HEK293 (cell line): ENCODE results near the gene PRCD.
A peak's percentile ranks its signal among the peaks of the same experiment; 100 is the strongest.

Source experiments
- CTCF ChIA-PET: fragments of 350-600 bp; formaldehyde crosslinking; extraction: SDS; loops from one replicate; lab custom pipeline; 2021; ENCODE audit warnings: antibody characterized with exemption; lab: Yijun Ruan, JAX
- POLR2A ChIA-PET: fragments of 300-600 bp; formaldehyde crosslinking; extraction: SDS; loops from one replicate; lab custom pipeline; 2020; ENCODE audit warnings: antibody characterized with exemption, inconsistent platforms; lab: Yijun Ruan, JAX
- H3K27ac ChIP-seq: fragments of 200-500 bp; sonication (Bioruptor generic); 2 replicates; pipeline ENCODE4 v1.5.1; 2014; ENCODE audit warnings: low read depth, low read length, control low read depth, inconsistent platforms; ENCODE audit errors: extremely low read depth
- H3K36me3 ChIP-seq, 2 experiments: fragments of 200-500 bp in 1 of 2; sonication (Bioruptor generic) in 1 of 2; 1 replicate in 1 of 2; 2 replicates in 1 of 2; pipeline ENCODE4 v1.5.1; 2014 to 2017; ENCODE audit warnings: inconsistent platforms in 2 of 2, low read length in 2 of 2; ENCODE audit not compliant: control insufficient read depth in 2 of 2, insufficient read depth in 1 of 2
- H3K4me1 ChIP-seq: fragments of 200-500 bp; sonication (Bioruptor generic); 2 replicates; pipeline ENCODE4 v1.5.1; 2014; ENCODE audit warnings: mild to moderate bottlenecking, low read length, inconsistent platforms; ENCODE audit not compliant: control insufficient read depth, insufficient read depth
- H3K4me3 ChIP-seq: 2 replicates; pipeline ENCODE4 v1.5.1; 2011; ENCODE audit warnings: low read depth, mild to moderate bottlenecking, control low read depth, low read length, moderate library complexity
- H3K9me3 ChIP-seq: fragments of 200-500 bp; sonication (Bioruptor generic); 2 replicates; pipeline ENCODE4 v1.5.1; 2014; ENCODE audit warnings: low read depth, low read length, inconsistent platforms; ENCODE audit not compliant: control insufficient read depth, insufficient read depth
- RBAK ChIP-seq: fragments of 450-650 bp; formaldehyde crosslinking; IDR thresholded peaks from 2 replicates; pipeline ENCODE4 v1.5.1; 2016; ENCODE audit warnings: missing biosample characterization, missing genetic modification characterization
- SCRT1 ChIP-seq: fragments of 450-650 bp; formaldehyde crosslinking; IDR thresholded peaks from 2 replicates; pipeline ENCODE4 v1.5.1; 2016; ENCODE audit warnings: missing biosample characterization, missing genetic modification characterization, borderline replicate concordance
- SETDB1 ChIP-seq: IDR thresholded peaks from one replicate; pipeline ENCODE4 v1.6.1; 2017; ENCODE audit warnings: mild to moderate bottlenecking, low read length, moderate library complexity, mixed read lengths; ENCODE audit not compliant: insufficient read length
- WT1 ChIP-seq: fragments of 450-650 bp; formaldehyde crosslinking; IDR thresholded peaks from 2 replicates; pipeline ENCODE4 v1.5.1; 2016; ENCODE audit warnings: missing biosample characterization, missing genetic modification characterization
- ZBTB17 ChIP-seq: fragments of 450-650 bp; formaldehyde crosslinking; IDR thresholded peaks from 2 replicates; pipeline ENCODE4 v1.5.1; 2016; ENCODE audit warnings: missing biosample characterization, missing genetic modification characterization
- ZBTB48 ChIP-seq: fragments of 450-650 bp; formaldehyde crosslinking; IDR thresholded peaks from 2 replicates; pipeline ENCODE4 v1.5.1; 2016; ENCODE audit warnings: missing biosample characterization, missing genetic modification characterization
- ZBTB7A ChIP-seq: fragments of 450-650 bp; formaldehyde crosslinking; IDR thresholded peaks from 2 replicates; pipeline ENCODE4 v1.5.1; 2016; ENCODE audit warnings: low read depth, missing biosample characterization, missing genetic modification characterization
- ZBTB8A ChIP-seq: fragments of 450-650 bp; formaldehyde crosslinking; IDR thresholded peaks from 2 replicates; pipeline ENCODE4 v1.5.1; 2016; ENCODE audit warnings: missing biosample characterization, missing genetic modification characterization
- ZNF146 ChIP-seq: fragments of 450-650 bp; formaldehyde crosslinking; IDR thresholded peaks from 2 replicates; pipeline ENCODE4 v1.5.1; 2016; ENCODE audit warnings: missing biosample characterization, missing genetic modification characterization
- ZNF221 ChIP-seq: fragments of 450-650 bp; formaldehyde crosslinking; IDR thresholded peaks from 2 replicates; pipeline ENCODE4 v1.5.1; 2017; ENCODE audit warnings: missing biosample characterization, missing genetic modification characterization, borderline replicate concordance
- ZNF292 ChIP-seq: fragments of 450-650 bp; formaldehyde crosslinking; IDR thresholded peaks from 2 replicates; pipeline ENCODE4 v1.5.1; 2016; ENCODE audit warnings: low read depth, missing biosample characterization, missing genetic modification characterization, borderline replicate concordance
- ZNF335 ChIP-seq: fragments of 450-650 bp; formaldehyde crosslinking; conservative IDR thresholded peaks from 2 replicates; pipeline ENCODE4 v1.5.1; 2016; ENCODE audit warnings: missing biosample characterization, missing genetic modification characterization
- ZNF366 ChIP-seq: fragments of 450-650 bp; formaldehyde crosslinking; conservative IDR thresholded peaks from 2 replicates; pipeline ENCODE4 v1.5.1; 2016; ENCODE audit warnings: missing biosample characterization, missing genetic modification characterization
- ZNF394 ChIP-seq: fragments of 450-650 bp; formaldehyde crosslinking; IDR thresholded peaks from 2 replicates; pipeline ENCODE4 v1.5.1; 2016; ENCODE audit warnings: missing biosample characterization, missing genetic modification characterization, mild to moderate bottlenecking, moderate library complexity, borderline replicate concordance
- ZNF423 ChIP-seq: fragments of 450-650 bp; formaldehyde crosslinking; IDR thresholded peaks from 2 replicates; pipeline ENCODE4 v1.5.1; 2016; ENCODE audit warnings: missing biosample characterization, missing genetic modification characterization
- ZNF501 ChIP-seq: fragments of 450-650 bp; formaldehyde crosslinking; IDR thresholded peaks from 2 replicates; pipeline ENCODE4 v1.5.1; 2016; ENCODE audit warnings: missing biosample characterization, missing genetic modification characterization
- ZNF585B ChIP-seq: fragments of 450-650 bp; formaldehyde crosslinking; IDR thresholded peaks from 2 replicates; pipeline ENCODE4 v1.5.1; 2016; ENCODE audit warnings: missing biosample characterization, missing genetic modification characterization
- ZNF600 ChIP-seq: fragments of 450-650 bp; formaldehyde crosslinking; IDR thresholded peaks from 2 replicates; pipeline ENCODE4 v1.5.1; 2016; ENCODE audit warnings: missing biosample characterization, missing genetic modification characterization
- ZNF664 ChIP-seq: fragments of 450-650 bp; formaldehyde crosslinking; IDR thresholded peaks from 2 replicates; pipeline ENCODE4 v1.5.1; 2016; ENCODE audit warnings: missing biosample characterization, missing genetic modification characterization
- TF ChIP-seq, protein P1 (sequence below): fragments of 450-650 bp; formaldehyde crosslinking; IDR thresholded peaks from 2 replicates; pipeline ENCODE4; 2016; ENCODE audit warnings: missing biosample characterization, missing genetic modification characterization
- TF ChIP-seq, protein P2 (sequence below): IDR thresholded peaks from 2 replicates; pipeline ENCODE4 v1.6.1; 2011; ENCODE audit warnings: mild to moderate bottlenecking, low read depth, low read length, borderline replicate concordance
- TF ChIP-seq, protein P3 (sequence below): fragments of 450-650 bp; formaldehyde crosslinking; IDR thresholded peaks from 2 replicates; pipeline ENCODE4 v1.5.1; 2016; ENCODE audit warnings: missing biosample characterization, missing genetic modification characterization
- TF ChIP-seq, protein P4 (sequence below): fragments of 450-650 bp; formaldehyde crosslinking; IDR thresholded peaks from 2 replicates; pipeline ENCODE4 v1.5.1; 2016; ENCODE audit warnings: missing biosample characterization, missing genetic modification characterization

PRCD gene

DNA sequence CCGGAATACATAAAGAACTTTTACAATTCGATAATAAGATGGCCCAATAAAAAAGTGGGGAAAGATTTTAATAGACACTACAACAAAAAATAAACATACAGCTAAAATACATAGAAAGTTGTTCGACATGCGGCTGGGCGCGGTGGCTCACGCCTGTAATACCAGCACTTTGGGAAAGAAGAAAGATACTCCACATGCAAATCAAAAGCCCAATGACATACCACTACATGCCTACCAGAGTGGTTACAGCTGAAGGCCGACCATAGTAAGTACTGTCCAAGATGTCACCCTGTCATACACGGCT lies 9.3 kb downstream of the PRCD start:
- POLR2A ChIA-PET, result interaction anchor here (1.6 kb wide), 1 partner anchor 8 kb away, joined by 5 read pairs; no protein-coding TSS in a partner anchor
- CTCF ChIA-PET, result interaction anchor here (0.7 to 5.4 kb wide), 8 partner anchors 9 to 132 kb away, joined by 4 to 49 read pairs (median 7); no protein-coding TSS in a partner anchor
- H3K4me3 ChIP-seq, result no peak overlapping the region
- TF ChIP-seq ZNF664 (no peak), ZNF501 (tag by site-specific recombination) (no peak), ZNF292 (tag by site-specific recombination) (no peak), ZNF423 (tag by site-specific recombination) (no peak), ZBTB48 (tag by site-specific recombination) (no peak)
- no peak overlapping the region for H3K27ac ChIP-seq
- peaks cover 0 to 9% of the 10 kb centered on the region in 2 experiments; a peak in 2 of 3 replicates for H3K36me3 ChIP-seq
- H3K9me3 ChIP-seq, result no peaks in the 10 kb centered on the region
- H3K4me1 ChIP-seq, result peaks cover 21% of the 10 kb centered on the region

DNA sequence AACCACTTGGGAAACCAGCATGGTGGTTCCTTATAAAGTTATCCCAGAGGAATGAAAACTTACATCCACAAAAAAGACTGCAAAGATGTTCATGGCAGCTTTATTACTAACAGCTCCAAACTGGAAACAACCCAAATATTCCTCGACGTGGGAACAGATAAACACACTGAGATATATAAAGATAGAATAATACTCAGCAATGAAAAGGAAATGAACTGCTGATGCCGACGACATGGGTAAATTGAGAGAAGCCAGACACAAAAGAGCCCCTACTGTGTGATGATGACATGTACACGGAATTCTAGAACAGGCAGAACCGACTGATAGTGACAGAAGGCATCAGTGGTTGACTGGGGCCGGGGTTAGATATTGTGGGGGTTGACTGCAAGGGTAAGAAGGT lies 9.7 kb downstream of the PRCD start:
- Histone ChIP-seq H3K27ac (no peak overlapping the region), H3K36me3 (peaks cover 0 to 9% of the 10 kb centered on the region in 2 experiments; a peak in 2 of 3 replicates), H3K4me1 (peaks cover 21% of the 10 kb centered on the region), H3K4me3 (no peak overlapping the region), H3K9me3 (no peaks in the 10 kb centered on the region)
- TF ChIP-seq ZNF600 (tag by site-specific recombination) (no peak), ZNF146 (tag by site-specific recombination) (peak; percentile 93)
- ChIA-PET POLR2A (interaction anchor here (1.6 kb wide), 1 partner anchor 8 kb away, joined by 5 read pairs; no protein-coding TSS in a partner anchor), CTCF (interaction anchor here (1.2 to 5.4 kb wide), 7 partner anchors 8 to 132 kb away, joined by 4 to 49 read pairs (median 7); no protein-coding TSS in a partner anchor)

DNA sequence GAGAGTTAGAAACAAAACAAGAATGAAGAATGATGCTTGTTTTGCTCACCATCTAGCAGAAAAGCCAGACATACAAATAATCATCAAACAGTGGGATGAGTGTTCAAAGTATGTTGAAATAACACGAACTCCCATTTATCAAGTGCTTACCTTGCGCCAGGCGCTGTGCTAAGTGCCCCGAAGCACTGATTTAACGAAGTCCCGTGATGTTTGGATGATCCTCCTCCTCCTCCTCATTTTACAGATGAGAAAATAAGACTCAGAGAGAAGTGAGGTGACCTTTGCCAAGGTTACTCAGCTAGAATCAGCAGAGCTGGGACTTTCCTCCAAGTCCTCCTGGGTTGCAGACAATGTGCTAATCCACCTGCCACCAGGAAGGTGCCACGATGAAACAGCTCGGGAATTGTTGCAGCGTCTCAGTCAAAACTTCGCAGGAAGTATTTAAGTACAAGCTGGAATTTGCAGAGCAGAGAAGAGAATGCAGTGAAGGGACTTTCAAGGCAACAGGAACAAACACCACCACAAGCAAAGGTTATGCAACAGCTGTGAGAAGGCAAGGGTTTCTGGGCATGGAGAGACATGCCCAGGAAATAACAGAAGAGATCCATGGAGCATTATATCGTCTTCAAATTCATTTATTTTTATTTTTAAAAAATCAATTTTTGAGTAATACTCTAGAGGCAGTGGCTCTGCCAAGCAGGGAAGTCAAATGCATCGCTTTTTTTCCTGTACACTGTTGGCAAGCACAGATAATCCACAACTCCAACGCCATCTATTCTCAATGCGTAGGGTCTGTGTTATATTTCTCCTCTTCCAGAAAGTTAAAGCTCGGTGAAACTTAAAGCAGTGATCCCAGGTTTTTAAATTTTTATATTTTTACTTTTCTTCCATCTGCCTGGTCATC lies 11.1 kb downstream of the PRCD start:
- Histone ChIP-seq H3K4me1 (peaks cover 21% of the 10 kb centered on the region), H3K27ac (peak overlapping the region; percentile 55), H3K4me3 (no peak overlapping the region), H3K9me3 (no peaks in the 10 kb centered on the region), H3K36me3 (peaks cover 0 to 3% of the 10 kb centered on the region in 2 experiments; a peak in 2 of 3 replicates)
- ChIA-PET CTCF (interaction anchor here (0.6 to 5.4 kb wide), 12 partner anchors 10 to 130 kb away, joined by 3 to 49 read pairs (median 4); no protein-coding TSS in a partner anchor), POLR2A (interaction anchor here (0.9 to 1.3 kb wide), 2 partner anchors 10 to 121 kb away, joined by 3 to 4 read pairs; no protein-coding TSS in a partner anchor)
- TF ChIP-seq SETDB1, result no peak
- TF ChIP-seq, protein P1, sequence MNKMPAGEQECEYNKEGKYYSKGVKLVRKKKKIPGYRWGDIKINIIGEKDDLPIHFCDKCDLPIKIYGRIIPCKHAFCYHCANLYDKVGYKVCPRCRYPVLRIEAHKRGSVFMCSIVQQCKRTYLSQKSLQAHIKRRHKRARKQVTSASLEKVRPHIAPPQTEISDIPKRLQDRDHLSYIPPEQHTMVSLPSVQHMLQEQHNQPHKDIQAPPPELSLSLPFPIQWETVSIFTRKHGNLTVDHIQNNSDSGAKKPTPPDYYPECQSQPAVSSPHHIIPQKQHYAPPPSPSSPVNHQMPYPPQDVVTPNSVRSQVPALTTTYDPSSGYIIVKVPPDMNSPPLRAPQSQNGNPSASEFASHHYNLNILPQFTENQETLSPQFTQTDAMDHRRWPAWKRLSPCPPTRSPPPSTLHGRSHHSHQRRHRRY (tag by site-specific recombination), result no peak
- no peak for TF ChIP-seq ZNF585B (tag by site-specific recombination)
- TF ChIP-seq ZBTB17 (tag by site-specific recombination), result peak; percentile 59
- TF ChIP-seq, protein P2, sequence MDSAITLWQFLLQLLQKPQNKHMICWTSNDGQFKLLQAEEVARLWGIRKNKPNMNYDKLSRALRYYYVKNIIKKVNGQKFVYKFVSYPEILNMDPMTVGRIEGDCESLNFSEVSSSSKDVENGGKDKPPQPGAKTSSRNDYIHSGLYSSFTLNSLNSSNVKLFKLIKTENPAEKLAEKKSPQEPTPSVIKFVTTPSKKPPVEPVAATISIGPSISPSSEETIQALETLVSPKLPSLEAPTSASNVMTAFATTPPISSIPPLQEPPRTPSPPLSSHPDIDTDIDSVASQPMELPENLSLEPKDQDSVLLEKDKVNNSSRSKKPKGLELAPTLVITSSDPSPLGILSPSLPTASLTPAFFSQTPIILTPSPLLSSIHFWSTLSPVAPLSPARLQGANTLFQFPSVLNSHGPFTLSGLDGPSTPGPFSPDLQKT, result no peak
- TF ChIP-seq, protein P3, sequence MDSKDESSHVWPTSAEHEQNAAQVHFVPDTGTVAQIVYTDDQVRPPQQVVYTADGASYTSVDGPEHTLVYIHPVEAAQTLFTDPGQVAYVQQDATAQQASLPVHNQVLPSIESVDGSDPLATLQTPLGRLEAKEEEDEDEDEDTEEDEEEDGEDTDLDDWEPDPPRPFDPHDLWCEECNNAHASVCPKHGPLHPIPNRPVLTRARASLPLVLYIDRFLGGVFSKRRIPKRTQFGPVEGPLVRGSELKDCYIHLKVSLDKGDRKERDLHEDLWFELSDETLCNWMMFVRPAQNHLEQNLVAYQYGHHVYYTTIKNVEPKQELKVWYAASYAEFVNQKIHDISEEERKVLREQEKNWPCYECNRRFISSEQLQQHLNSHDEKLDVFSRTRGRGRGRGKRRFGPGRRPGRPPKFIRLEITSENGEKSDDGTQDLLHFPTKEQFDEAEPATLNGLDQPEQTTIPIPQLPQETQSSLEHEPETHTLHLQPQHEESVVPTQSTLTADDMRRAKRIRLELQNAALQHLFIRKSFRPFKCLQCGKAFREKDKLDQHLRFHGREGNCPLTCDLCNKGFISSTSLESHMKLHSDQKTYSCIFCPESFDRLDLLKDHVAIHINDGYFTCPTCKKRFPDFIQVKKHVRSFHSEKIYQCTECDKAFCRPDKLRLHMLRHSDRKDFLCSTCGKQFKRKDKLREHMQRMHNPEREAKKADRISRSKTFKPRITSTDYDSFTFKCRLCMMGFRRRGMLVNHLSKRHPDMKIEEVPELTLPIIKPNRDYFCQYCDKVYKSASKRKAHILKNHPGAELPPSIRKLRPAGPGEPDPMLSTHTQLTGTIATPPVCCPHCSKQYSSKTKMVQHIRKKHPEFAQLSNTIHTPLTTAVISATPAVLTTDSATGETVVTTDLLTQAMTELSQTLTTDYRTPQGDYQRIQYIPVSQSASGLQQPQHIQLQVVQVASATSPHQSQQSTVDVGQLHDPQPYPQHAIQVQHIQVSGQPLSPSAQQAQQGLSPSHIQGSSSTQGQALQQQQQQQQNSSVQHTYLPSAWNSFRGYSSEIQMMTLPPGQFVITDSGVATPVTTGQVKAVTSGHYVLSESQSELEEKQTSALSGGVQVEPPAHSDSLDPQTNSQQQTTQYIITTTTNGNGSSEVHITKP (tag by site-specific recombination), result peak; percentile 50; the same call in 1 of the 2 replicates
- no peak for TF ChIP-seq ZNF221 (tag by site-specific recombination)
- TF ChIP-seq ZBTB8A (tag by site-specific recombination), result no peak
- TF ChIP-seq SCRT1, result 0 out of 2 replicates have a peak, but pooled peaks have one; percentile 9
- no peak for TF ChIP-seq ZBTB7A (tag by site-specific recombination)
- TF ChIP-seq, protein P4, sequence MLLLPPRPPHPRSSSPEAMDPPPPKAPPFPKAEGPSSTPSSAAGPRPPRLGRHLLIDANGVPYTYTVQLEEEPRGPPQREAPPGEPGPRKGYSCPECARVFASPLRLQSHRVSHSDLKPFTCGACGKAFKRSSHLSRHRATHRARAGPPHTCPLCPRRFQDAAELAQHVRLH, result no peak
- TF ChIP-seq ZNF366, result 0 out of 2 replicates have a peak, but pooled peaks have one; percentile 22
- TF ChIP-seq RBAK (tag by site-specific recombination), result no peak
- TF ChIP-seq WT1 (tag by site-specific recombination), result peak; percentile 96
- TF ChIP-seq ZNF394 (tag by site-specific recombination), result peak; percentile 14; the same call in 1 of the 2 replicates
- TF ChIP-seq ZNF335 (tag by site-specific recombination), result peak; percentile 51
- peak; percentile 68; the same call in 1 of the 2 replicates for TF ChIP-seq ZNF600 (tag by site-specific recombination)
